Mucosa of rectum (tissue), 2 donors: Measurements from ENCODE around the gene SYNE4.
"Not testable (repeated sequence)": the region's sequence is repeated elsewhere in the genome, so short reads cannot be mapped to it uniquely, and the experiment has no call there.

Experiments
- H3K27ac ChIP-seq, 2 donors: one replicate each; pipeline ENCODE4 v1.7.0; 2013; ENCODE audit warnings: inconsistent platforms in 2 of 2, low read depth in 2 of 2, low read length in 2 of 2
- H3K27me3 ChIP-seq, 2 donors: one replicate each; pipeline ENCODE4 v1.7.0; 2013; ENCODE audit warnings: low read length in 2 of 2; ENCODE audit not compliant: control insufficient read depth in 2 of 2, insufficient read depth in 2 of 2
- H3K36me3 ChIP-seq, 2 donors: one replicate each; pipeline ENCODE4 v1.7.0; 2013; ENCODE audit warnings: low read length in 2 of 2; ENCODE audit not compliant: control insufficient read depth in 2 of 2, insufficient read depth in 2 of 2
- H3K4me1 ChIP-seq, 2 donors: one replicate each; pipeline ENCODE4 v1.7.0; 2013; ENCODE audit warnings: low read length in 2 of 2, mild to moderate bottlenecking in 1 of 2; ENCODE audit not compliant: control insufficient read depth in 2 of 2, insufficient read depth in 2 of 2
- H3K4me3 ChIP-seq, 2 donors: one replicate each; pipeline ENCODE4 v1.7.0; 2013; ENCODE audit warnings: low read length in 2 of 2
- H3K9ac ChIP-seq, 2 donors: one replicate each; pipeline ENCODE4 v1.7.0; 2013; ENCODE audit warnings: low read length in 2 of 2, low read depth in 1 of 2, mild to moderate bottlenecking in 1 of 2
- H3K9me3 ChIP-seq, 2 donors: one replicate each; pipeline ENCODE4 v1.7.0; 2013; ENCODE audit warnings: low read length in 2 of 2; ENCODE audit not compliant: control insufficient read depth in 2 of 2
- donor health status: healthy.
- donor health status: Normal muscosa, but diverticular disease.

The SYNE4 gene

GRCh38 chr19:35990156-35990555, 18.5 kb downstream of the SYNE4 start:
- peaks cover 0 to 5% of the 10 kb centered on the region in 2 donors for H3K4me1 ChIP-seq
- no peaks in the 10 kb centered on the region for H3K9me3 ChIP-seq
- H3K9ac ChIP-seq: no peak overlapping the region
- H3K4me3 ChIP-seq: no peak overlapping the region
- H3K27ac ChIP-seq: no peak overlapping the region
- peaks cover 13 to 18% of the 10 kb centered on the region in 2 donors for H3K27me3 ChIP-seq
- no peaks in the 10 kb centered on the region for H3K36me3 ChIP-seq

GRCh38 chr19:35988824-35989223, 19.8 kb downstream of the SYNE4 start:
- Histone ChIP-seq H3K36me3 (no peaks in the 10 kb centered on the region), H3K27ac (no peak overlapping the region), H3K9me3 (no peaks in the 10 kb centered on the region), H3K27me3 (peaks cover 13 to 18% of the 10 kb centered on the region in 2 donors), H3K4me1 (no peaks in the 10 kb centered on the region), H3K9ac (no peak overlapping the region), H3K4me3 (no peak overlapping the region)

GRCh38 chr19:35987571-35987896, 21.1 kb downstream of the SYNE4 start:
- H3K27ac ChIP-seq: no peak overlapping the region
- H3K9me3 ChIP-seq: no peaks in the 10 kb centered on the region
- no peaks in the 10 kb centered on the region for H3K36me3 ChIP-seq
- H3K4me1 ChIP-seq: no peaks in the 10 kb centered on the region
- H3K4me3 ChIP-seq: no peak overlapping the region
- no peak overlapping the region for H3K9ac ChIP-seq
- H3K27me3 ChIP-seq: peaks cover 13 to 18% of the 10 kb centered on the region in 2 donors

- Histone ChIP-seq H3K4me1 (no peaks in the 10 kb centered on the region), H3K27ac (no peak overlapping the region), H3K36me3 (no peaks in the 10 kb centered on the region), H3K27me3 (peaks cover 13 to 18% of the 10 kb centered on the region in 2 donors), H3K9ac (no peak overlapping the region), H3K4me3 (peak overlapping the region in 1 of 2 donors; percentile 38), H3K9me3 (no peaks in the 10 kb centered on the region)
Measured at GRCh38 chr19:35986664-35987570, 21.7 kb downstream of the SYNE4 start.

- H3K9me3 ChIP-seq: no peaks in the 10 kb centered on the region
- H3K27me3 ChIP-seq: peaks cover 13 to 18% of the 10 kb centered on the region in 2 donors
- H3K4me3 ChIP-seq: no peak overlapping the region
- H3K27ac ChIP-seq: no peak overlapping the region
- H3K36me3 ChIP-seq: no peaks in the 10 kb centered on the region
- H3K4me1 ChIP-seq: no peaks in the 10 kb centered on the region
- H3K9ac ChIP-seq: no peak overlapping the region
Measured at GRCh38 chr19:35986111-35986510, 22.5 kb downstream of the SYNE4 start.

- Histone ChIP-seq H3K27ac (no peak overlapping the region), H3K4me3 (no peak overlapping the region), H3K4me1 (no peaks in the 10 kb centered on the region), H3K9ac (no peak overlapping the region), H3K9me3 (no peaks in the 10 kb centered on the region), H3K27me3 (peaks cover 13 to 14% of the 10 kb centered on the region in 2 donors), H3K36me3 (no peaks in the 10 kb centered on the region)
Measured at GRCh38 chr19:35983177-35983576, 25.4 kb downstream of the SYNE4 start.

GRCh38 chr19:35980997-35981396, 27.6 kb downstream of the SYNE4 start:
- H3K27me3 ChIP-seq, H3K9me3 ChIP-seq, H3K27ac ChIP-seq, H3K9ac ChIP-seq, H3K36me3 ChIP-seq, H3K4me1 ChIP-seq, H3K4me3 ChIP-seq: not testable (repeated sequence)

- Histone ChIP-seq H3K27me3 (peaks cover 0 to under 1% of the 10 kb centered on the region in 2 donors), H3K36me3 (no peaks in the 10 kb centered on the region), H3K4me3 (no peak overlapping the region), H3K9ac (no peak overlapping the region), H3K9me3 (no peaks in the 10 kb centered on the region), H3K27ac (no peak overlapping the region), H3K4me1 (no peaks in the 10 kb centered on the region)
Measured at GRCh38 chr19:35978832-35979365, 29.7 kb downstream of the SYNE4 start.

GRCh38 chr19:35978271-35978670, 30.3 kb downstream of the SYNE4 start:
- Histone ChIP-seq H3K9ac (no peak overlapping the region), H3K4me1 (no peaks in the 10 kb centered on the region), H3K9me3 (no peaks in the 10 kb centered on the region), H3K27me3 (peaks cover 0 to 3% of the 10 kb centered on the region in 2 donors), H3K36me3 (no peaks in the 10 kb centered on the region), H3K27ac (no peak overlapping the region), H3K4me3 (no peak overlapping the region)

- Histone ChIP-seq H3K27me3 (peaks cover 0 to 3% of the 10 kb centered on the region in 2 donors), H3K9me3 (no peaks in the 10 kb centered on the region), H3K4me1 (no peaks in the 10 kb centered on the region), H3K9ac (no peak overlapping the region), H3K4me3 (no peak overlapping the region), H3K27ac (no peak overlapping the region), H3K36me3 (no peaks in the 10 kb centered on the region)
Measured at GRCh38 chr19:35977446-35978222, 31.0 kb downstream of the SYNE4 start.
